H1 (cell line): ENCODE results near the gene WDR7. TPM values are rescaled to one million over a fixed set of nuclear protein-coding genes. Genes with fewer than 3 reads are reported as not detected.

Experiments used
- BRCA1 ChIP-seq: IDR thresholded peaks from 2 replicates; pipeline ENCODE4 v1.6.1; 2012; ENCODE audit warnings: low read depth, low read length, improper control_type of control experiment
- CBX5 ChIP-seq: fragments of 300-800, 300-1000 bp; sonication (generic); IDR thresholded peaks from 2 replicates; pipeline ENCODE4 v1.7.1; 2016; ENCODE audit warnings: antibody characterized with exemption, low read length, low read depth
- FOSL1 ChIP-seq: IDR thresholded peaks from 2 replicates; pipeline ENCODE4 v1.6.1; 2011; ENCODE audit warnings: mild to moderate bottlenecking, low read depth, low read length, moderate library complexity; ENCODE audit not compliant: insufficient read depth
- JUND ChIP-seq: IDR thresholded peaks from 2 replicates; pipeline ENCODE4 v1.6.1; 2011; ENCODE audit warnings: mild to moderate bottlenecking, improper control_type of control experiment, low read length
- SRF ChIP-seq: IDR thresholded peaks from 2 replicates; pipeline ENCODE4 v1.6.1; 2011; ENCODE audit warnings: mild to moderate bottlenecking, low read depth, low read length, moderate library complexity
- TBP ChIP-seq: IDR thresholded peaks from 2 replicates; pipeline ENCODE4 v1.6.1; 2011; ENCODE audit warnings: low read depth, low read length, improper control_type of control experiment
- polyA plus RNA-seq, 7 experiments: library from polyadenylated mRNA; depleted of rRNA in 3 of 7; stranded (reverse) in 5 of 7; unstranded in 2 of 7; fragments of >200 nt in 5 of 7; fragments of 200-250 nt in 2 of 7; gene quantifications; 1 replicate in 5 of 7; 2 replicates in 1 of 7; 4 replicates in 1 of 7; pipeline versions ENCODE4 v1.2.1 to v1.2.3, GENCODE V29; 2011 to 2013; ENCODE audit warnings: missing spikeins in 2 of 7, mixed read lengths in 2 of 7
- small RNA-seq: library from polyadenylated mRNA; stranded (forward); fragments of <200 nt; extraction: miRNeasy Mini kit (QIAGEN cat#:217004); gene quantifications from one replicate; pipeline ENCODE3, GENCODE V24; 2013; ENCODE audit not compliant: insufficient read depth
- total RNA-seq: library from RNA; stranded (reverse); fragmentation: NEBNext Ultra II Directional; extraction: Animal tissue kit (Norgen Biotek cat#: 25700); gene quantifications from 2 replicates; pipeline ENCODE4 v1.2.1, GENCODE V29; 2021
- TF ChIP-seq, protein P1 (sequence below), 3 experiments: IDR thresholded peaks; 1 replicate in 2 of 3; 2 replicates in 1 of 3; pipeline versions ENCODE4 v1.5.1 to v1.6.1; 2011; ENCODE audit warnings: low read length in 3 of 3, mild to moderate bottlenecking in 3 of 3, inconsistent platforms in 2 of 3, low read depth in 1 of 3, moderate library complexity in 1 of 3; ENCODE audit not compliant: insufficient read depth in 1 of 3; ENCODE audit errors: control extremely low read depth in 1 of 3

The WDR7 gene
- total and polyA plus RNA-seq, 2 of the 8 experiments (the other 6 are each of a cell fraction or from before 2014, with no cell fraction given) = 5.5 to 15.2 TPM

DNA sequence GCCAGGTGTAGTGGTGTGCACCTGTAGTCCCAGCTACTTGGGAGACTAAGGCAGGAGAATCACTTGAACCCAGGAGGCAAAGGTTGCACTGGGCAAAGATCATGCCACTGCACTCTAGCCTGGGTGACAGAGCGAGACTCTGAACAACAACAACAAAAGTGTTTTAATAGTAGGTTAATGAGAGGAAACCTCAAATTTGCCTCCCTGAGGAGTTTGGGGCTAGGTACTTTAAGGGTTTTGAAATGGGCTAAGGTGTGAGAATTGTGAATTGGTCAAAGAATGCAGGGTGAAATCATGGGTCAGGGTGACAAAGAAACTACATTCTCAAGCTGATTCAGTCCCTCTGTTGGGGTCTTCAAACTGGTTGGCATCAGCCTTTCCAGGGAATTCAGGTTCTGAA lies 435.0 kb downstream of the WDR7 start (continued):
- TF ChIP-seq TBP (no peak), SRF (no peak), BRCA1 (no peak), FOSL1 (no peak), JUND (no peak), CBX5 (no peak)
- TF ChIP-seq, protein P1, sequence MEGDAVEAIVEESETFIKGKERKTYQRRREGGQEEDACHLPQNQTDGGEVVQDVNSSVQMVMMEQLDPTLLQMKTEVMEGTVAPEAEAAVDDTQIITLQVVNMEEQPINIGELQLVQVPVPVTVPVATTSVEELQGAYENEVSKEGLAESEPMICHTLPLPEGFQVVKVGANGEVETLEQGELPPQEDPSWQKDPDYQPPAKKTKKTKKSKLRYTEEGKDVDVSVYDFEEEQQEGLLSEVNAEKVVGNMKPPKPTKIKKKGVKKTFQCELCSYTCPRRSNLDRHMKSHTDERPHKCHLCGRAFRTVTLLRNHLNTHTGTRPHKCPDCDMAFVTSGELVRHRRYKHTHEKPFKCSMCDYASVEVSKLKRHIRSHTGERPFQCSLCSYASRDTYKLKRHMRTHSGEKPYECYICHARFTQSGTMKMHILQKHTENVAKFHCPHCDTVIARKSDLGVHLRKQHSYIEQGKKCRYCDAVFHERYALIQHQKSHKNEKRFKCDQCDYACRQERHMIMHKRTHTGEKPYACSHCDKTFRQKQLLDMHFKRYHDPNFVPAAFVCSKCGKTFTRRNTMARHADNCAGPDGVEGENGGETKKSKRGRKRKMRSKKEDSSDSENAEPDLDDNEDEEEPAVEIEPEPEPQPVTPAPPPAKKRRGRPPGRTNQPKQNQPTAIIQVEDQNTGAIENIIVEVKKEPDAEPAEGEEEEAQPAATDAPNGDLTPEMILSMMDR (IDR thresholded peaks at IDR 0.05; ENCODE audit: control extremely low read depth in 1 of 3, insufficient read depth in 1 of 3, low read depth in 1 of 3, low read length in 3 of 3) = no peak

Small RNAs within 50 kb of the gene (small RNA-seq; reads per million reads assigned to genes)
- gene RF00012 (not detected), gene RF00019 (not detected)

Other genes starting within 250 kb of the WDR7 start
- 85.8 and 87.4 TPM in 2 replicates for gene TXNL1, start 12.8 kb upstream of the WDR7 start, total RNA-seq
- 25.0 and 35.1 TPM in 2 replicates for gene TXNL1, start 12.8 kb upstream of the WDR7 start, polyA plus RNA-seq (2011; rRNA removed)